OCI-LY3 (cell line): ENCODE results near the gene OR6B3.

Experiments
- H2AFZ ChIP-seq: fragments of 200-600, 300-600 bp; shearing (Covaris generic); 2 replicates; pipeline ENCODE4 v1.6.0; 2014; ENCODE audit warnings: antibody characterized with exemption, low read depth, low read length
- H3K27ac ChIP-seq: fragments of 200-600, 300-600 bp; sonication (generic); 2 replicates; pipeline ENCODE4 v1.5.1; 2014; ENCODE audit warnings: mild to moderate bottlenecking, low read length, moderate library complexity, mixed read lengths
- H3K27me3 ChIP-seq: fragments of 200-600, 300-600 bp; sonication (generic); 2 replicates; pipeline ENCODE4 v1.6.1; 2014; ENCODE audit warnings: low read depth, low read length, mixed read lengths
- H3K36me3 ChIP-seq: fragments of 200-600, 300-600 bp; sonication (generic); replicated peaks from 2 replicates; pipeline ENCODE3; 2014; ENCODE audit warnings: low read depth, low read length, mixed read lengths
- H3K4me1 ChIP-seq: fragments of 300-600, 200-600 bp; sonication (generic); 2 replicates; pipeline ENCODE4 v1.6.1; 2014; ENCODE audit warnings: low read length, mixed read lengths
- H3K4me2 ChIP-seq: fragments of 200-600, 300-600 bp; sonication (generic); 2 replicates; pipeline ENCODE4 v1.6.1; 2014; ENCODE audit warnings: low read length, mixed read lengths
- H3K4me3 ChIP-seq: fragments of 300-600, 200-600 bp; sonication (generic); 2 replicates; pipeline ENCODE4 v1.5.1; 2014; ENCODE audit warnings: antibody characterized with exemption, mild to moderate bottlenecking, low read length, moderate library complexity
- H3K79me2 ChIP-seq: fragments of 300-600, 200-600 bp; shearing (Covaris generic); 2 replicates; pipeline ENCODE4 v1.6.1; 2014; ENCODE audit warnings: mild to moderate bottlenecking, low read length, mixed read lengths
- H3K9ac ChIP-seq: fragments of 300-600, 200-600 bp; shearing (Covaris generic); 2 replicates; pipeline ENCODE4 v1.6.0; 2014; ENCODE audit warnings: mild to moderate bottlenecking, low read length, moderate library complexity
- H3K9me3 ChIP-seq: fragments of 200-600, 300-600 bp; shearing (Covaris generic); 2 replicates; pipeline ENCODE4 v1.6.1; 2014; ENCODE audit warnings: low read length, mixed read lengths; ENCODE audit not compliant: insufficient read depth
- H4K20me1 ChIP-seq: fragments of 200-600, 300-600 bp; sonication (generic); 2 replicates; pipeline ENCODE4 v1.6.1; 2016; ENCODE audit warnings: low read length, mixed read lengths; ENCODE audit not compliant: insufficient read depth
- EZH2phosphoT487 ChIP-seq: fragments of 200-600 bp; shearing (Covaris generic); IDR thresholded peaks from 2 replicates; pipeline ENCODE4 v1.6.1; 2018; ENCODE audit warnings: antibody characterized with exemption, mixed run types, low read depth
- TF ChIP-seq, protein P1 (sequence below): fragments of 200-600, 300-600 bp; sonication (generic); IDR thresholded peaks from 2 replicates; pipeline ENCODE4 v1.5.1; 2014; ENCODE audit warnings: antibody characterized with exemption, low read length, low read depth

The OR6B3 gene

DNA sequence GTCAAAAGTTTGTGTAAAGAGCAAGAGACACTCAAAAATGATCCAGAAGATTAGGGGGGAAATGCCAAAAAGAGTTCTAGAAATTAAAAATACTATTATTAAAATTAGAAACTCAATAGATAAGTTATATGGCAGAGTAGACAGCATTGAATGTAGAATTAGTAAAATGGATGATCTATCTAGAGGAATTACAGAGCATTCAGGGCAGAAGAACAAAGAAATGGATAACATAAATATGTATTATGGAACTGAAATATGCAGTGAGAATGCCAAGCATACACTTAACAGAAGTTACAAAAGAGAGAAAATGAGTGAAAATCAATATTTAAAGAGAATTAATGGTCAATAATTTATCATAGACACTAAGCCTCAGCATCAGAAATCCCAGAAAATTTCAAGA lies 33.2 kb upstream of the OR6B3 start:
- no peak overlapping the region for H3K27ac ChIP-seq
- H3K36me3 ChIP-seq: no peaks in the 10 kb centered on the region
- H3K4me1 ChIP-seq: no peaks in the 10 kb centered on the region
- H4K20me1 ChIP-seq: no peaks in the 10 kb centered on the region
- H3K4me2 ChIP-seq: no peak overlapping the region
- H3K27me3 ChIP-seq: no peaks in the 10 kb centered on the region
- no peak overlapping the region for H3K9ac ChIP-seq
- no peaks in the 10 kb centered on the region for H3K79me2 ChIP-seq
- no peak overlapping the region for H3K4me3 ChIP-seq
- TF ChIP-seq, protein P1, sequence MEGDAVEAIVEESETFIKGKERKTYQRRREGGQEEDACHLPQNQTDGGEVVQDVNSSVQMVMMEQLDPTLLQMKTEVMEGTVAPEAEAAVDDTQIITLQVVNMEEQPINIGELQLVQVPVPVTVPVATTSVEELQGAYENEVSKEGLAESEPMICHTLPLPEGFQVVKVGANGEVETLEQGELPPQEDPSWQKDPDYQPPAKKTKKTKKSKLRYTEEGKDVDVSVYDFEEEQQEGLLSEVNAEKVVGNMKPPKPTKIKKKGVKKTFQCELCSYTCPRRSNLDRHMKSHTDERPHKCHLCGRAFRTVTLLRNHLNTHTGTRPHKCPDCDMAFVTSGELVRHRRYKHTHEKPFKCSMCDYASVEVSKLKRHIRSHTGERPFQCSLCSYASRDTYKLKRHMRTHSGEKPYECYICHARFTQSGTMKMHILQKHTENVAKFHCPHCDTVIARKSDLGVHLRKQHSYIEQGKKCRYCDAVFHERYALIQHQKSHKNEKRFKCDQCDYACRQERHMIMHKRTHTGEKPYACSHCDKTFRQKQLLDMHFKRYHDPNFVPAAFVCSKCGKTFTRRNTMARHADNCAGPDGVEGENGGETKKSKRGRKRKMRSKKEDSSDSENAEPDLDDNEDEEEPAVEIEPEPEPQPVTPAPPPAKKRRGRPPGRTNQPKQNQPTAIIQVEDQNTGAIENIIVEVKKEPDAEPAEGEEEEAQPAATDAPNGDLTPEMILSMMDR: no peak
- no peak for TF ChIP-seq EZH2phosphoT487
- H2AFZ ChIP-seq: no peak overlapping the region
- H3K9me3 ChIP-seq: no peaks in the 10 kb centered on the region

DNA sequence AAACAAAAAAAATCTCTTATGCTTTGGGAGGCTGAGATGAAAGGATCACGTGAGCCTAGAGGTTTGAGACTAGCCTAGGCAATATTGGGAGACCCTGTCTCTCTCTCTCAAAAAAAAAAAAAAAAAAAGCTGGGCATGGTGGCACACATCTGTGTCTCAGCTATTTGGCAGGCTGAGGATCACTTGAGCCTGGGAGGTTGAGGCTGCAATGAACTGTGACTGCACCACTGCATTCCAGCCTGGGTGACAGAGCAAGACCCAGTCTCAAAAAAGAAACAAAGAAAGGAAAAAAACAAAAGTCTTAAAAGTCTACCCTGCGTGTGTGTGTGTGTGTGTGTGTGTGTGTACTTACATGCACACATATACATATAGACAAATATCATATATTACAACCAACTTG lies 25.3 kb upstream of the OR6B3 start:
- Histone ChIP-seq H3K4me1 (no peaks in the 10 kb centered on the region), H4K20me1 (no peaks in the 10 kb centered on the region), H3K27me3 (no peaks in the 10 kb centered on the region), H3K9ac (no peak overlapping the region), H3K27ac (no peak overlapping the region), H3K4me3 (no peak overlapping the region), H3K9me3 (no peaks in the 10 kb centered on the region), H3K79me2 (no peaks in the 10 kb centered on the region), H2AFZ (no peak overlapping the region), H3K4me2 (no peak overlapping the region), H3K36me3 (no peaks in the 10 kb centered on the region)
- no peak for TF ChIP-seq EZH2phosphoT487
- TF ChIP-seq, protein P1: no peak

DNA sequence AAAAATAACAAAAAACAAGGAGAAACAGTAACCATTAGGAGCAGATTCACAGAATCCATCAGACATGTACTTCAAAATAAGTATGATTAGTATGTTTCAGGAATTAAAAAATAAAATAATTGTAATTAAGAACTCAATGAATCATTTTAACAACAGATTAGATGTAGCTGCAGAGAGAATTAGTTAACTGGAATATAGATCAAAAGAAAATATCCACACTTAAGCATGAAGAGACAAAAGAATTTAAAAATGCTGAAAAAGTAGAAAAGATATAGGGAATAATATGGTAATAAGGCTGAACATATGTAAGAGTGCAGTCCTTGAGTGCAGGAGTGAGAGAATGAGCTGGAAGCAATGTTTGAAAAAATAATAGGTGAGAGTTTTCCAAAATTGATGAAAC lies 24.1 kb upstream of the OR6B3 start:
- H3K4me1 ChIP-seq: no peaks in the 10 kb centered on the region
- H2AFZ ChIP-seq: no peak overlapping the region
- no peak overlapping the region for H3K27ac ChIP-seq
- no peak overlapping the region for H3K4me3 ChIP-seq
- no peaks in the 10 kb centered on the region for H4K20me1 ChIP-seq
- TF ChIP-seq EZH2phosphoT487: no peak
- TF ChIP-seq, protein P1: no peak
- no peak overlapping the region for H3K4me2 ChIP-seq
- no peaks in the 10 kb centered on the region for H3K9me3 ChIP-seq
- no peaks in the 10 kb centered on the region for H3K36me3 ChIP-seq
- H3K79me2 ChIP-seq: no peaks in the 10 kb centered on the region
- no peak overlapping the region for H3K9ac ChIP-seq
- no peaks in the 10 kb centered on the region for H3K27me3 ChIP-seq

DNA sequence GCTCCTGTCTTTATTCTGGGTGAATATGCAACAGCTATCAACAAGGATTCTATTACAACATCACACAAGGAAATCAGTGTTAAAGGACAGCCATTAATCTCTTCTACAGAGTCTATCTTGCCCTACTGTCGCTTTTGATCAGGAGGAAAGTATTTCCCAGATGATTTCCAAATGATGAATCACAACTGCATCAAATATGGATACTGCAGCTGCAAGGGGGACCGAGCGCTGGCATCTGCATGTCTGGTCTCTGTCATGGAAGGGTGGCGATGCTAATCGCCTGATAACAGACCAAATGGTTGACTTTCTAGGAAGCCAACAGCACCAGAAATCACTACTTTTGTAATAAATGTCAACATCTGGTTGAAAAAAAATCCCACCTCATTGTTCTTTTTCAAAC lies 21.2 kb upstream of the OR6B3 start:
- H3K9me3 ChIP-seq: no peaks in the 10 kb centered on the region
- no peak overlapping the region for H2AFZ ChIP-seq
- no peak overlapping the region for H3K4me3 ChIP-seq
- no peak overlapping the region for H3K27ac ChIP-seq
- H4K20me1 ChIP-seq: no peaks in the 10 kb centered on the region
- no peaks in the 10 kb centered on the region for H3K36me3 ChIP-seq
- H3K4me2 ChIP-seq: no peak overlapping the region
- no peak for TF ChIP-seq EZH2phosphoT487
- TF ChIP-seq, protein P1: no peak
- H3K27me3 ChIP-seq: no peaks in the 10 kb centered on the region
- no peaks in the 10 kb centered on the region for H3K4me1 ChIP-seq
- H3K9ac ChIP-seq: no peak overlapping the region
- no peaks in the 10 kb centered on the region for H3K79me2 ChIP-seq
